ENCODE data around the gene SBK1.

SBK1 gene

DNA sequence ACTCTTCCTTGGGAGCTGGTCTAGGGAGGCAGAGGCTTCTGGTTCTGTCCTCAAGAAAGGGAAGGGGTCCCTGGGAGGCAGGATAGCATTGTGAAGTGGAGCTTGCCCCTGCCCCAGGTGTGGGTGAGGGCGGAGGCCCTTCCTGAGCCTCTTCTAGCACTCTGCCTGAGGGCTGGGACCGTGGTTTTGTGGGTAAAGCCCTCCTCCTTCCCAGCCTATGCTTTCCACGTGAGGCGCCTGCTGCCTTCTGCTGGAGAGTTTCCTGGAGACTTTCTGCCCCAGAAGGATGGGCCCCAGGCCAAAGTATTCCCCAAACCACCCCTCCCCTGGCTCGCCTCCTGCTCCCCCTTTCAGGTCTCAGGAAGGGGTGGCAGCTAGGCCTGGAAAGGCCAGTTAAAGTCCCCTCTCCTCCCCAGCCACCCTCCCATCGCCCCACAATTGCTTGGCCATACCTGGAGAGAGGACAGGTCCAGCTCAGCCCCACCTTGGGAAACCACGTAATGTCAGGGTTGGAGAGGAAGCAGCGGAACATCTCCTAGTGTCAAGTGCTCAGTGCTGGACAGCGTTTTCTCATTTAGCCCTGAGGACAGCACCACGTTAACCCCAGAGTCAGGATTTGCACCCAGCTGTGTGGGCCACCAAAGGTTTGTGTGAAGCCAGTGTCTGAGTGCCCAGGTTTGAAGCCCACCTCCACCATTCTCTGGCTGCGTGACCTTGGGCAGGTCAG is 5.6 kb downstream of the SBK1 start:
- Histone ChIP-seq H3K4me3 (ENCODE audit: low read depth, low read length) (no peak overlapping the region), H3K36me3 (ENCODE audit: control insufficient read depth, insufficient read depth, low read length) (peaks cover 10% of the 10 kb centered on the region), H3K4me1 (ENCODE audit: control insufficient read depth, insufficient read depth, low read length) (peaks cover 3% of the 10 kb centered on the region), H3K27me3 (ENCODE audit: control insufficient read depth, insufficient read depth, low read length) (no peaks in the 10 kb centered on the region), H3K9me3 (ENCODE audit: control insufficient read depth, insufficient read depth, low read length) (no peaks in the 10 kb centered on the region), H3K9ac (ENCODE audit: low read depth, low read length) (no peak overlapping the region)

DNA sequence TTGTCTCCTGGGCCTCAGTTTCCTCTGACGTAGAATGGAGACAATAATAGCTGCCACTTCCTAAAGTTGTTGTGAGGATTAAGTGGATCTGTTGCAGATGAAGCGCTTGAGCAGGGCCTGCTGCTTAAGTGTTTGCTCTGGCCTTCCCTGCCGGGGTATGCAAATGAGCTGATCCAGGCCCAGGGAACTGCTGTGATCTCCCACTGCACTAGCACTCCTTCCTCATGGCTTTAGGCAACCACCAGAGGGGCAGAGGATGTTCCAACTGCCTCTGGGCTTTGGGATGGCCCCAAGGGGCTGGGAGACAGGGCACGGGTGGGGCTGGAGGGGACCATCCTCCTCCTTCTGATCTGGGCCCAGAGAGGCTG is 6.2 kb downstream of the SBK1 start:
- H3K27me3 ChIP-seq (ENCODE audit: control insufficient read depth, insufficient read depth, low read length): no peaks in the 10 kb centered on the region
- H3K9ac ChIP-seq (ENCODE audit: low read depth, low read length): no peak overlapping the region
- H3K4me1 ChIP-seq (ENCODE audit: control insufficient read depth, insufficient read depth, low read length): peaks cover 3% of the 10 kb centered on the region
- no peak overlapping the region for H3K4me3 ChIP-seq (ENCODE audit: low read depth, low read length)
- no peaks in the 10 kb centered on the region for H3K9me3 ChIP-seq (ENCODE audit: control insufficient read depth, insufficient read depth, low read length)
- H3K36me3 ChIP-seq (ENCODE audit: control insufficient read depth, insufficient read depth, low read length): peaks cover 10% of the 10 kb centered on the region

DNA sequence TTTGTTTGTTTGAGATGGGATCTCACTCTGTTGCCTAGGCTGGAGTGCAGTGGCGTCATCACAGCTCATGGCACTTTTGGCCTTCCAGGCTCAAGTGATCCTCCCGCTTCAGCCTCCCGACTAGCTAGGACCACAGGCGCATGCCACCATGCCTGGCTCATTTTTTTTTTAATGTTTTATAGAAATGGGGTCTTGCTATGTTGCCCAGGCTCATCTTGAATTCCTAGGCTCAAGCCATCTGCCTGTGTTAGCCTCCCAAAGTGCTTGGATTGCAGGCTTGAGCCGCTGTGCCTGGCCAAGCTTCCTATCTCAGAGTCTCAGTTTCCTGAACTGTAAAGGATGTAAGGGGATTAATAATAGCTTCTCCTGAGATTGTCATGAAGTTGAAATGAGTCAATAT is 8.0 kb downstream of the SBK1 start:
- Histone ChIP-seq H3K4me3 (ENCODE audit: low read depth, low read length) (no peak overlapping the region), H3K9me3 (ENCODE audit: control insufficient read depth, insufficient read depth, low read length) (no peaks in the 10 kb centered on the region), H3K36me3 (ENCODE audit: control insufficient read depth, insufficient read depth, low read length) (peaks cover 9% of the 10 kb centered on the region), H3K9ac (ENCODE audit: low read depth, low read length) (no peak overlapping the region), H3K4me1 (ENCODE audit: control insufficient read depth, insufficient read depth, low read length) (no peaks in the 10 kb centered on the region), H3K27me3 (ENCODE audit: control insufficient read depth, insufficient read depth, low read length) (no peaks in the 10 kb centered on the region)

DNA sequence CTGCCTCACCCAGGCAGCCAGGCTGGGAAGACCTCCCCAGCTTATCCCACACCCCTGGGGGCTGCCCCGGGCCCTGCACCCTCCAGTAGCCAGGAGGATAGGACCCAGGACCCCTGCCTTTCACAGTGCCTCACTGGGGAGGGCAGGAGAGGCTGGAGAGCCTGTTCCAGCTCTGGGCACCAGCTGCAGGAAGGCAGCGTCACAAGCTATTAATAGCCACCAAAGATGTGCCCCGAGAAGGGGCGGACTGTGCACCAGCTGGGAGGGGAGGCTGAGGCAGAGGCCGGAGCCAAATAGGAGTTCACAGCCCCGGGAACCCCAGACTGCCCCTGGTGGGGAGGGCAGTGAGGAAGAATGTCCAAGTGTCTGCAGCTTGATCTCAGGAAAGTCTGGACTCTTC is 8.8 kb downstream of the SBK1 start:
- H3K27me3 ChIP-seq (ENCODE audit: control insufficient read depth, insufficient read depth, low read length): no peaks in the 10 kb centered on the region
- no peaks in the 10 kb centered on the region for H3K9me3 ChIP-seq (ENCODE audit: control insufficient read depth, insufficient read depth, low read length)
- H3K4me1 ChIP-seq (ENCODE audit: control insufficient read depth, insufficient read depth, low read length): no peaks in the 10 kb centered on the region
- H3K9ac ChIP-seq (ENCODE audit: low read depth, low read length): no peak overlapping the region
- H3K4me3 ChIP-seq (ENCODE audit: low read depth, low read length): no peak overlapping the region
- H3K36me3 ChIP-seq (ENCODE audit: control insufficient read depth, insufficient read depth, low read length): peaks cover 6% of the 10 kb centered on the region

DNA sequence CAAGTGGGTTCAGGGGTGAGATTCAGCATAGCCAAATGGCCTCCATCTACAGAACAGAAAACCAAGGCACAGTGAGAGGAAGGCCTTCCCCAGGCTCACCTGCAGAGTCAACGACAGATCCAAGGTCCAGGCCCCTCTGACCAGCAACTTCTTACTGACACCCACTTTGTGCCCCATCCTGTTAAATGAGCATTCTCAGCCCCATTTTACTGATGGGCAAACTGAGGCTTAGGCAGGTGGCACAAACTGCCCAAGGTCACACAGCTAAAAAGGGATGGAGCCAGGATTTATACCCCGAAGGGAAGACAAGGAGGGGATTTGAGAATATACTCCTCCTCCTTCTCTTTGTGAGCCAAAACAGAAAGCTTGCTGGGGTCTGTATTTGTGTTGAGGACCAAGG is 9.3 kb downstream of the SBK1 start:
- no peaks in the 10 kb centered on the region for H3K9me3 ChIP-seq (ENCODE audit: control insufficient read depth, insufficient read depth, low read length)
- no peaks in the 10 kb centered on the region for H3K27me3 ChIP-seq (ENCODE audit: control insufficient read depth, insufficient read depth, low read length)
- H3K36me3 ChIP-seq (ENCODE audit: control insufficient read depth, insufficient read depth, low read length): peaks cover 6% of the 10 kb centered on the region
- no peak overlapping the region for H3K4me3 ChIP-seq (ENCODE audit: low read depth, low read length)
- no peaks in the 10 kb centered on the region for H3K4me1 ChIP-seq (ENCODE audit: control insufficient read depth, insufficient read depth, low read length)
- no peak overlapping the region for H3K9ac ChIP-seq (ENCODE audit: low read depth, low read length)

DNA sequence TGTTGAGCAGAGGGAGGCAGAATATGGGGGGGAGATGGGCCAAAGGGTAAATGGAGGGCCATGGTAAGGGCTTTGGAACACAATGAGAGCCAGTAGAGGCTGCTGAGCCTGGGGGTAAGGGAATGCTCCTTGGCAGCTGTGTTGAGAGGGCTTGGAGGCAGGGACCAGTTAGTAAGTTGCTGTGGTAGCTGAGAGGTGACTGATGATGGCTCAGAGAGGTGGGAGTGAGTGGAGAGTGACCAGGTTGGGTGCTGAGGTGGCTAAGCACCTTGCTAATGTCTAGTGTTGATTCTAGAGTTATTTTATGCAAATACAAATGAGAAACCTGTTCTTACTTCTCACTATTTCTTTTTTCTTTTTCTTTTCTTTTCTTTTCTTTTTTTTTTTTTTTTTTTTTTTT is 10.8 kb downstream of the SBK1 start:
- Histone ChIP-seq H3K36me3 (ENCODE audit: control insufficient read depth, insufficient read depth, low read length) (peaks cover 6% of the 10 kb centered on the region), H3K4me1 (ENCODE audit: control insufficient read depth, insufficient read depth, low read length) (no peaks in the 10 kb centered on the region), H3K9ac (ENCODE audit: low read depth, low read length) (no peak overlapping the region), H3K9me3 (ENCODE audit: control insufficient read depth, insufficient read depth, low read length) (no peaks in the 10 kb centered on the region), H3K4me3 (ENCODE audit: low read depth, low read length) (no peak overlapping the region), H3K27me3 (ENCODE audit: control insufficient read depth, insufficient read depth, low read length) (no peaks in the 10 kb centered on the region)

DNA sequence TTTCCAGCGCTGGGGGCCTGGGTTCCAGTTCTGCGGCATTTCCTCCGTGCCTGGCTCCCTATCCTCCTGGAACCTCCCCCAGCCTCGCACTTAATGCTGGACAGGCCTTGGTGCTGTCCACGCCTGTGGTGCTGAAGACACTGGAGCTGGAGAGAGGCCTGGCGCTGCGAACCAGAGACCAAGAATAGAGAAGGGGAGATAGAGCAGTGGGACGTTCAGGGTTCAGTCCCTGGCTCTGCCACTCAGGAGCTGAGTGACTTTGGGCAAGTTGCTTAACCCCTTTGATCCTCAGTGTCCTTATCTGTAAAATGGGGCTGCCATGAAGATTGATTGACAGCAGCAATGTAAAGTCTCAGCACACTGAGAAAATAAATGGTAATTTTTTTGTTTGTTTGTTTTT is 11.9 kb downstream of the SBK1 start:
- Histone ChIP-seq H3K9me3 (ENCODE audit: control insufficient read depth, insufficient read depth, low read length) (no peaks in the 10 kb centered on the region), H3K4me1 (ENCODE audit: control insufficient read depth, insufficient read depth, low read length) (no peaks in the 10 kb centered on the region), H3K36me3 (ENCODE audit: control insufficient read depth, insufficient read depth, low read length) (peaks cover 10% of the 10 kb centered on the region), H3K27me3 (ENCODE audit: control insufficient read depth, insufficient read depth, low read length) (no peaks in the 10 kb centered on the region), H3K9ac (ENCODE audit: low read depth, low read length) (no peak overlapping the region), H3K4me3 (ENCODE audit: low read depth, low read length) (no peak overlapping the region)

DNA sequence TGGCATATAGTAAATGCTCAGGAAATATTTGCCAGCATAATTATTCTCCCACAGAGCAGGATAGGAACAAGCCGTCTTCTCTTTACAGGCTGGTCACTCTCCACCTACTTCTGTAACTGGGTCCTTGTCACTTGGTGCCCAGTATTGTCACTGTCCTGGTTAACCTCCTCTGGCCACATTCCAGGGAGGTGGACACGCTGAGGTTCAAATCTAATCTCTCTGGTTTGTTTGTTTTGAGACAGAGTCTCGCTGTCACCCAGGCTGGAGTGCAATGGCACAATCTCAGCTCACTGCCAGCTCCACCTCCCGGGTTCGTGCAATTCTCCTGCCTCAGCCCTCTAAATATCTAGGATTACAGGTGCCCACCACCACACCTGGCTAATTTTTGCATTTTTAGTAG is 15.6 kb downstream of the SBK1 start:
- H3K9ac ChIP-seq (ENCODE audit: low read depth, low read length): no peak overlapping the region
- H3K4me3 ChIP-seq (ENCODE audit: low read depth, low read length): no peak overlapping the region
- no peaks in the 10 kb centered on the region for H3K9me3 ChIP-seq (ENCODE audit: control insufficient read depth, insufficient read depth, low read length)
- H3K27me3 ChIP-seq (ENCODE audit: control insufficient read depth, insufficient read depth, low read length): no peaks in the 10 kb centered on the region
- peaks cover 2% of the 10 kb centered on the region for H3K4me1 ChIP-seq (ENCODE audit: control insufficient read depth, insufficient read depth, low read length)
- peaks cover 14% of the 10 kb centered on the region for H3K36me3 ChIP-seq (ENCODE audit: control insufficient read depth, insufficient read depth, low read length)

DNA sequence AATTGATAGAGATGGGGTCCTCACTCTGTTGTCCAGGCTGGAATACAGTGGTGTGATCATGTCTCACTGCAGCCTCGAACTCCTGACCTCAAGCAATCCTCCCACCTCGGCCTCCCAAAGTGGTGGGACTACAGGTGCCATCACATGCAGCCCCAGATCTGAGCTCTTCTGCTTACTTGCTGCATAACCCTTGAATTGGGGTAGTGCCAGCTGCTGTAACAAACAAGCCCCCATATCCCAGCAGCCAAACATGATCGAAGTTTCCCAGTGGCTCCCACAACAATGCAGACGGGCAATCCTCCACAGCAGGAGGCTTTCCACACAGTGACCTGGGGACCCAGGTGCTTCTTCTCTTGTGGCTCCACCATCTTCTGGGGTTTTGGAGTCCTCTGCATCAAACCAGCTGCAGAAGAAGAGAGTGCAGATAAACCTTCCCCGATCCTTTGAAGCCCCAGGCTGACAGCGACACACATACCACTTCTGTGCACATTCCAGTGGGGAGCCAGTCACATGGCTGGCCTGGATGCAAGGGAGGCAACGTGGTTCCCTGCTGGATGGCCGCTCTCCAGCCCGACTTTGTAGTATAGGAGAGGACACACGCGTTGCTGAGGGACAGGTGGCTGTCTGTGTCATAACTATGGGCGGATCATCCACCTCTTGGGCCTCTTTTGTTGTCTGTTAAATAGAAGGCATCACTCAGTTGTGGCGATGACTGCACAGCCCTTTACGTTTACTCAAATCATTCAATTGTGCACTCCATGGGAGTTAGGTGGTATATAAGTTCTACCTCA is 16.7 kb downstream of the SBK1 start:
- no peak overlapping the region for H3K9ac ChIP-seq (ENCODE audit: low read depth, low read length)
- peaks cover 14% of the 10 kb centered on the region for H3K36me3 ChIP-seq (ENCODE audit: control insufficient read depth, insufficient read depth, low read length)
- no peak overlapping the region for H3K4me3 ChIP-seq (ENCODE audit: low read depth, low read length)
- H3K4me1 ChIP-seq (ENCODE audit: control insufficient read depth, insufficient read depth, low read length): peaks cover 2% of the 10 kb centered on the region
- no peaks in the 10 kb centered on the region for H3K9me3 ChIP-seq (ENCODE audit: control insufficient read depth, insufficient read depth, low read length)
- no peaks in the 10 kb centered on the region for H3K27me3 ChIP-seq (ENCODE audit: control insufficient read depth, insufficient read depth, low read length)

DNA sequence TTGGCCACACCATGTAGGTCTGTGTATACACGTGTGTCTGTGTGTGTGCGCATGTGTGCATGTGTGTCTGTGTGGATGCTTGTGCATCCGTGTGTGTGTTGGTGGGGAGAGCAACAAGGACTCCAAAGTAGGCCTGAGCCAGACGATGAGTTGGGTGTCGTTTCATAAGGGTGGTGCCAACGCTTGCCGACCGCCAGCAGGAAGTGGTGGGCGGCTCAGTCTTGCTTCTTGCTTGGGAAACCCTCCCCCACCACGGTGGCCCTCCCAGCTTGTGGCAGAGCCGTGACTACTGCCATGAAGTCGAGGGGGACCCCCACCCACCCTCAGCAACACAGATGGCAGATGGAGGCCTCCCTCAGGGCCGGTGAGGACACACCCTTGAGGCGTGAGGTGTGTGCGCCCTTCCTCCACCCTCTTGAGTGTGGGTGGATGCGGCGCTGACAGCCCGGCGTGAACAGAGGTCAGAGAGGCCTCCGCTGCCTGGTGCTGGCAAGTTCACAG is 17.5 kb downstream of the SBK1 start:
- H3K27me3 ChIP-seq (ENCODE audit: control insufficient read depth, insufficient read depth, low read length): no peaks in the 10 kb centered on the region
- H3K4me3 ChIP-seq (ENCODE audit: low read depth, low read length): no peak overlapping the region
- H3K9ac ChIP-seq (ENCODE audit: low read depth, low read length): no peak overlapping the region

DNA sequence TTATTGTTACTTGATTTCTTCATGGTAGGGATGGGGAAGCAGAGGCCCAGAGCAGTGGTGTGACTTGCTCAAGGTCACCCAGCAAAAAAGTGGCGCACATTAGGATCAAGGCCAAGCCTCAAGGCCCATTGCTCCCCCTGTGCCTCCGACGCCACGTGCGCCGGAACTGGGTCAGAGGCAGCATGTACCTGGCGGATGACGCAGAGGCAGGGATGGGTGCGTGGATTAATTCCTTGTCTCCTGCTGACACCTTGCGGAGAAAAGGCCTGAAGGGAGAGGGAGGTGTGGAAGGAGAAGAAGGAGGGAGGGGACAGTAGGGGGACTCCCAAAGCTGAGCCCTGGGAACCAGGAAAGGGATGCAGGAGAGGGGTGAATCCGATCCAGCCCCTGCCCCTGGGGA is 18.5 kb downstream of the SBK1 start:
- Histone ChIP-seq H3K9ac (ENCODE audit: low read depth, low read length) (no peak overlapping the region), H3K9me3 (ENCODE audit: control insufficient read depth, insufficient read depth, low read length) (no peaks in the 10 kb centered on the region), H3K4me3 (ENCODE audit: low read depth, low read length) (no peak overlapping the region), H3K27me3 (ENCODE audit: control insufficient read depth, insufficient read depth, low read length) (no peaks in the 10 kb centered on the region), H3K36me3 (ENCODE audit: control insufficient read depth, insufficient read depth, low read length) (peaks cover 11% of the 10 kb centered on the region), H3K4me1 (ENCODE audit: control insufficient read depth, insufficient read depth, low read length) (peaks cover 2% of the 10 kb centered on the region)

More for the DNA sequence above, 17.5 kb downstream of the SBK1 start:
- Histone ChIP-seq H3K36me3 (ENCODE audit: control insufficient read depth, insufficient read depth, low read length) (peaks cover 11% of the 10 kb centered on the region), H3K9me3 (ENCODE audit: control insufficient read depth, insufficient read depth, low read length) (no peaks in the 10 kb centered on the region), H3K4me1 (ENCODE audit: control insufficient read depth, insufficient read depth, low read length) (peaks cover 2% of the 10 kb centered on the region)

DNA sequence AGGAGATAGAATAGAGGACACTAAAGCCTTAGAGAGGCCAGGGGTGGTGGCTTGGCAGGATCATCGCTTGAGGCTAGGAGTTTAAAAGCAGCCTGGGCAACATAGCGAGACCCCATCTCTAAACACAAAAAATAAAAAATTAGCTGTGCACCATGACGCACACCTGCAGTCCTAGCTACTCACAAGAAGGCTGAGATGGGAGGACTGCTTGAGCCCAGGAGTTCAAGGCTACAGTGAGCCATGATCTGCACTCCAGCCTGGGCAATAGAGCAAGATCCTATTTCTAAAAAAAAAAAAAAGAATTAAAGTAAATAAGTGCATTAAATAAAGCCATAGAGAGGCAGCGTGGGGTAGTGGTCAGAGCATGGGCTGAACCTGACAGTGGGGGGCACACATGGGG is 19.1 kb downstream of the SBK1 start:
- no peaks in the 10 kb centered on the region for H3K27me3 ChIP-seq (ENCODE audit: control insufficient read depth, insufficient read depth, low read length)
- no peak overlapping the region for H3K9ac ChIP-seq (ENCODE audit: low read depth, low read length)

More for the DNA sequence above, 19.1 kb downstream of the SBK1 start:
- peaks cover 2% of the 10 kb centered on the region for H3K4me1 ChIP-seq (ENCODE audit: control insufficient read depth, insufficient read depth, low read length)
- H3K9me3 ChIP-seq (ENCODE audit: control insufficient read depth, insufficient read depth, low read length): no peaks in the 10 kb centered on the region
- H3K36me3 ChIP-seq (ENCODE audit: control insufficient read depth, insufficient read depth, low read length): peaks cover 11% of the 10 kb centered on the region
- no peak overlapping the region for H3K4me3 ChIP-seq (ENCODE audit: low read depth, low read length)
